ENCODE data around the gene C9. TPM values are rescaled to one million over a fixed set of nuclear protein-coding genes. Genes with fewer than 3 reads are reported as not detected.
"Not testable (repeated sequence)": the region's sequence is repeated elsewhere in the genome, so short reads cannot be mapped to it uniquely, and the experiment has no call there.

C9 gene
- total and polyA plus RNA-seq, 2 of the 4 experiments (the other 2 are of a cell fraction) = not detected

- H2AFZ ChIP-seq (replicated peaks; ENCODE audit: low read length, poor library complexity); H3K36me3 ChIP-seq (ENCODE audit: control insufficient read depth, insufficient read depth, low read length); intact Hi-C loops (cut with micrococcal nuclease); H4K20me1 ChIP-seq (ENCODE audit: insufficient read depth, low read length); H3K9me1 ChIP-seq (ENCODE audit: insufficient read depth, low read length); H3K4me2 ChIP-seq (ENCODE audit: low read depth, low read length); H2BK5ac ChIP-seq (ENCODE audit: low read depth, low read length, poor library complexity, severe bottlenecking); H3K9ac ChIP-seq (ENCODE audit: low read depth, low read length); POLR2A ChIA-PET (ENCODE audit: unreplicated experiment); ATAC-seq (ENCODE audit: low read depth); H3K18ac ChIP-seq (ENCODE audit: low read depth, low read length); H3K79me1 ChIP-seq (ENCODE audit: low read depth in 1 of 2, low read length in 2 of 2); in situ Hi-C loops (cut with MboI; ENCODE audit: low sequenced_read_pairs); H3K4me1 ChIP-seq (ENCODE audit: control insufficient read depth, insufficient read depth, low read length); H2BK15ac ChIP-seq (ENCODE audit: low read depth, low read length); H3K4ac ChIP-seq (ENCODE audit: low read depth, low read length); H3K9me3 ChIP-seq (ENCODE audit: control insufficient read depth, insufficient read depth, low read length); H3K4me3 ChIP-seq (ENCODE audit: insufficient read depth, low read depth, low read length); H4K5ac ChIP-seq (ENCODE audit: low read depth, low read length); H2BK120ac ChIP-seq (ENCODE audit: low read depth, low read length); H3K23ac ChIP-seq (ENCODE audit: low read depth, low read length); H3K27ac ChIP-seq (ENCODE audit: insufficient read depth, low read length); H3K14ac ChIP-seq (replicated peaks; ENCODE audit: low read depth, low read length); DNase-seq; H3K27me3 ChIP-seq (ENCODE audit: control insufficient read depth, insufficient read depth, low read length); CTCF ChIA-PET; BruUV-seq (replicated peaks); dilution Hi-C loops (cut with HindIII; ENCODE audit: low sequenced_read_pairs, unreplicated experiment); H3K56ac ChIP-seq (ENCODE audit: extremely low read depth, insufficient read depth, low read length); H2AK5ac ChIP-seq (ENCODE audit: low read depth, low read length); H2AK9ac ChIP-seq (replicated peaks; ENCODE audit: low read depth, low read length, poor library complexity); H4K8ac ChIP-seq (ENCODE audit: low read depth in 2 of 2, low read length in 2 of 2); H4K91ac ChIP-seq (ENCODE audit: insufficient read depth, low read depth, low read length); H2BK20ac ChIP-seq (ENCODE audit: low read depth, low read length): not testable (repeated sequence)
- WGBS, 2 experiments (ENCODE audit: extremely low coverage in 2 of 2, insufficient read length in 1 of 2) = no CpG with 5 or more reads among the region's 4 CpGs
Observed at GRCh38 chr5:39275865-39276264, 88.4 kb downstream of the C9 start.
